ENCODE data around the gene CACNA1S.
A peak's percentile ranks its signal among the peaks of the same experiment; 100 is the strongest.

CACNA1S gene

DNA sequence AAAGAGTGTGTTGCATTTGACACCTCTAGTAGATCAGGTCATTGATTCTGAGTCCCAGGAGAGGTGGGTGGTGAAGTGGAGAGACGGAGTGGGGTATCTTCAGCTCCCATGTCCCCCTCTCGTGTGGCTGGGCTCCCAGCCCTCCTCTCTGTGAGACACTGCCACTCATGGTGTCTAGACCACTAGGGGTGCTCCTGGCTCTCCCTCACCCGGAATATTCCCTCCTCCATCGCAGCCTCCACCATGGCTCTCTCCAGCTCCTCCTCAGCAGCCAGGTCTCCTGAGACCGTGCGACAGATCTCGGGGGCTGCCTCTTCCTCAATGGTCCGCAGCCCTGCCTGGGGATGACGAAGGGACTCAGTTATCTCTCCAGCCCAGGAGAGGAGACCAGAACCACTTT is 68.1 kb downstream of the CACNA1S start:
- H3K4me2 ChIP-seq (ENCODE audit: low read length) = no peak overlapping the region
- no peak overlapping the region for H3K4me3 ChIP-seq (ENCODE audit: low read depth, low read length, poor library complexity, severe bottlenecking)
- H3K27me3 ChIP-seq (ENCODE audit: insufficient read depth, low read length) = no peaks in the 10 kb centered on the region
- H3K4me1 ChIP-seq (ENCODE audit: insufficient read depth, low read length, severe bottlenecking) = no peaks in the 10 kb centered on the region
- H2AFZ ChIP-seq (ENCODE audit: low read length) = no peak overlapping the region
- H3F3A ChIP-seq (ENCODE audit: insufficient read depth, low read length) = no peaks in the 10 kb centered on the region
- no peak overlapping the region for H3K9ac ChIP-seq (ENCODE audit: low read length)
- no peaks in the 10 kb centered on the region for H4K20me1 ChIP-seq (ENCODE audit: insufficient read depth, low read length)
- no peak for TF ChIP-seq EZH2 (IDR thresholded peaks at IDR 0.05; ENCODE audit: borderline replicate concordance, low read length)
- TF ChIP-seq, protein P1, sequence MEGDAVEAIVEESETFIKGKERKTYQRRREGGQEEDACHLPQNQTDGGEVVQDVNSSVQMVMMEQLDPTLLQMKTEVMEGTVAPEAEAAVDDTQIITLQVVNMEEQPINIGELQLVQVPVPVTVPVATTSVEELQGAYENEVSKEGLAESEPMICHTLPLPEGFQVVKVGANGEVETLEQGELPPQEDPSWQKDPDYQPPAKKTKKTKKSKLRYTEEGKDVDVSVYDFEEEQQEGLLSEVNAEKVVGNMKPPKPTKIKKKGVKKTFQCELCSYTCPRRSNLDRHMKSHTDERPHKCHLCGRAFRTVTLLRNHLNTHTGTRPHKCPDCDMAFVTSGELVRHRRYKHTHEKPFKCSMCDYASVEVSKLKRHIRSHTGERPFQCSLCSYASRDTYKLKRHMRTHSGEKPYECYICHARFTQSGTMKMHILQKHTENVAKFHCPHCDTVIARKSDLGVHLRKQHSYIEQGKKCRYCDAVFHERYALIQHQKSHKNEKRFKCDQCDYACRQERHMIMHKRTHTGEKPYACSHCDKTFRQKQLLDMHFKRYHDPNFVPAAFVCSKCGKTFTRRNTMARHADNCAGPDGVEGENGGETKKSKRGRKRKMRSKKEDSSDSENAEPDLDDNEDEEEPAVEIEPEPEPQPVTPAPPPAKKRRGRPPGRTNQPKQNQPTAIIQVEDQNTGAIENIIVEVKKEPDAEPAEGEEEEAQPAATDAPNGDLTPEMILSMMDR (IDR thresholded peaks at IDR 0.05; ENCODE audit: low read length) = no peak
- H3K27ac ChIP-seq (ENCODE audit: low read depth, low read length, poor library complexity, severe bottlenecking) = no peak overlapping the region
- no peaks in the 10 kb centered on the region for H3K9me2 ChIP-seq (ENCODE audit: low read depth, low read length)
- no peaks in the 10 kb centered on the region for H3K36me3 ChIP-seq (ENCODE audit: insufficient read depth, low read length)
- H3K79me2 ChIP-seq (ENCODE audit: insufficient read depth, low read length) = no peaks in the 10 kb centered on the region
- H3K9me3 ChIP-seq (ENCODE audit: low read length) = no peaks in the 10 kb centered on the region

DNA sequence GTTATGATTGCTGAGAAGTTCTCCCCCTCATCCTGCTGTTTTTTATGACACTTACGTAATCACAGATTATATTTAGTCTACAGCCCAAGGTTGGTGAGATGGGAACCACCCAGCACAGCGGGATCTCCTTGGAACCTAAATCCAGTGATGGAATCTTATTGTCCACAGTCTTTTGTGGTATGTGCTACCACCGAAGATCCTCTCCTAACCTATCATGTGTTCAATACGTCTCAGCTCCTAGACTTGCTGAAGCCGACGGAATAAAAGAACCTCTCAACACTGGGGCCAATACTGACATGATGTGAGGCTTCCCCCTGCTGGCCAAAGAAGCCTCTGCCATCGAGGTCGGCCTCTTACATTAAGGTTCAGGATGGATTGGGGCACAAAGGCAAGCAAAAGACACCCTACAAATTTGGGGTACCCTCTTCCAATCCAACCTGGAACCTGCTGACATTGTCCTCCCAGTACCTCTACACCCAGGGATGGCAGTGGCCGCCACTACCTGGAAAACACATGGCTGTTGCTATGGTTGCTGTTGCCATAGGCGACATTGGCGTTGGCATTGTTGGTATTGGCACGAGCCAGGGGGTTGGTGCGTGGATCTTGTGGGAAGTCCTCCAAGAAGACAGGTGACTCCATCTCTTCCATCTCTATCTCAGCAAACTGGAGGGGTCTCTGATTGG is 69.3 kb downstream of the CACNA1S start:
- Histone ChIP-seq H3K9me3 (ENCODE audit: low read length) (no peaks in the 10 kb centered on the region), H3K4me2 (ENCODE audit: low read length) (no peak overlapping the region), H3K4me3 (ENCODE audit: low read depth, low read length, poor library complexity, severe bottlenecking) (no peak overlapping the region), H3K4me1 (ENCODE audit: insufficient read depth, low read length, severe bottlenecking) (no peaks in the 10 kb centered on the region), H4K20me1 (ENCODE audit: insufficient read depth, low read length) (no peaks in the 10 kb centered on the region), H2AFZ (ENCODE audit: low read length) (no peak overlapping the region), H3K9me2 (ENCODE audit: low read depth, low read length) (no peaks in the 10 kb centered on the region), H3K79me2 (ENCODE audit: insufficient read depth, low read length) (no peaks in the 10 kb centered on the region), H3K27me3 (ENCODE audit: insufficient read depth, low read length) (0 out of 2 replicates have a peak, but pooled peaks cover 3% of the 10 kb centered on the region), H3F3A (ENCODE audit: insufficient read depth, low read length) (no peaks in the 10 kb centered on the region), H3K9ac (ENCODE audit: low read length) (no peak overlapping the region), H3K36me3 (ENCODE audit: insufficient read depth, low read length) (no peaks in the 10 kb centered on the region), H3K27ac (ENCODE audit: low read depth, low read length, poor library complexity, severe bottlenecking) (no peak overlapping the region)
- TF ChIP-seq, protein P1 (IDR thresholded peaks at IDR 0.05; ENCODE audit: low read length) = peak; percentile 96
- no peak for TF ChIP-seq EZH2 (IDR thresholded peaks at IDR 0.05; ENCODE audit: borderline replicate concordance, low read length)

DNA sequence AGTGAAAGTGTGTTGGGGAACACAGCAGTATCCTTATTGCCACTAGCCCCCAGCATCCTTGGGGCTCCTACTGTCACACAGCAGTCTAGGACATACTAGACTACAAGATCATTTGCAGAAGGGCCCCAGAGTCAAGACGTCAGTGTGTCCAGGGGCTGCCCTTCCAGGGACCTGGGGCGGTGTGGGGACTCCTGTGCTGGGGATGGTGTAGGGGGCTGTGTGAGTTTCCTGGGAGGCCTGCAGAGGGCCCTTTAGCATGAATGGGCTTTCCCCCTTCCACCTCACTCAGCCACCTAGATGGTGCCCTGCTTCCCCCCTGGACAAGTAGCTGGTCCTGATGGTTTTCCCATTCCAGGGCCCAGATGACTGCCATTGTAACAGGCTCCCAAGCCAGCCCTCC is 71.2 kb downstream of the CACNA1S start:
- no peaks in the 10 kb centered on the region for H3F3A ChIP-seq (ENCODE audit: insufficient read depth, low read length)

More for the DNA sequence above, 71.2 kb downstream of the CACNA1S start:
- Histone ChIP-seq H3K4me1 (ENCODE audit: insufficient read depth, low read length, severe bottlenecking) (no peaks in the 10 kb centered on the region), H4K20me1 (ENCODE audit: insufficient read depth, low read length) (no peaks in the 10 kb centered on the region), H3K9me2 (ENCODE audit: low read depth, low read length) (no peaks in the 10 kb centered on the region), H3K4me2 (ENCODE audit: low read length) (no peak overlapping the region), H2AFZ (ENCODE audit: low read length) (no peak overlapping the region), H3K79me2 (ENCODE audit: insufficient read depth, low read length) (no peaks in the 10 kb centered on the region), H3K27me3 (ENCODE audit: insufficient read depth, low read length) (0 out of 2 replicates have a peak, but pooled peaks cover 3% of the 10 kb centered on the region), H3K36me3 (ENCODE audit: insufficient read depth, low read length) (no peaks in the 10 kb centered on the region), H3K9ac (ENCODE audit: low read length) (no peak overlapping the region), H3K4me3 (ENCODE audit: low read depth, low read length, poor library complexity, severe bottlenecking) (no peak overlapping the region), H3K9me3 (ENCODE audit: low read length) (no peaks in the 10 kb centered on the region), H3K27ac (ENCODE audit: low read depth, low read length, poor library complexity, severe bottlenecking) (no peak overlapping the region)
- no peak for TF ChIP-seq EZH2 (IDR thresholded peaks at IDR 0.05; ENCODE audit: borderline replicate concordance, low read length)
- TF ChIP-seq, protein P1 (IDR thresholded peaks at IDR 0.05; ENCODE audit: low read length) = no peak
